Lung microvascular endothelial cell (primary cell): ENCODE measurements around the gene RNF20. TPM values are rescaled to one million over a fixed set of nuclear protein-coding genes. Genes with fewer than 3 reads are reported as not detected.

Experiments used
- DNase-seq, 2 donors: peaks; one replicate each; pipeline versions ENCODE4 v3.0.0 to v3.0.0-alpha.2; 2010; ENCODE audit warnings: low read depth in 2 of 2
- total RNA-seq: library from RNA; depleted of rRNA; stranded (reverse); fragments of >200 nt; gene quantifications from 2 replicates; pipeline ENCODE4 v1.2.1, GENCODE V29; 2014

RNF20 gene
- total RNA-seq, 1 donor from 2014 or later: 22.2 TPM

GRCh38 chr9:101530076-101530711 is 3.5 kb upstream of the RNF20 start:
- peak; percentile 78 to 87 for DNase-seq

- peak in 1 of 2 donors; percentile 21 for DNase-seq
Measured at GRCh38 chr9:101536351-101536750, 2.7 kb downstream of the RNF20 start.

GRCh38 chr9:101536938-101537337 is 3.3 kb downstream of the RNF20 start:
- DNase-seq: peak; percentile 51 to 54

GRCh38 chr9:101540069-101540468 is 6.4 kb downstream of the RNF20 start:
- DNase-seq: no peak

- DNase-seq: no peak
Measured at GRCh38 chr9:101543098-101543735, 9.6 kb downstream of the RNF20 start.

- DNase-seq: peak in 1 of 2 donors; percentile 26
Measured at GRCh38 chr9:101549472-101550098, 15.9 kb downstream of the RNF20 start.

- DNase-seq: no peak
Measured at GRCh38 chr9:101561740-101562139, 28.1 kb downstream of the RNF20 start.

GRCh38 chr9:101562966-101563365 is 29.3 kb downstream of the RNF20 start:
- no peak for DNase-seq

GRCh38 chr9:101564252-101564651 is 30.6 kb downstream of the RNF20 start:
- DNase-seq: no peak

GRCh38 chr9:101566904-101567724 is 33.5 kb downstream of the RNF20 start:
- peak; percentile 42 to 76 for DNase-seq

- no peak for DNase-seq
Measured at GRCh38 chr9:101567725-101568350, 34.2 kb downstream of the RNF20 start.

GRCh38 chr9:101569741-101570501 is 36.3 kb downstream of the RNF20 start:
- DNase-seq: no peak

GRCh38 chr9:101571114-101571513 is 37.5 kb downstream of the RNF20 start:
- no peak for DNase-seq

- DNase-seq: no peak
Measured at GRCh38 chr9:101572316-101572715, 38.7 kb downstream of the RNF20 start.

GRCh38 chr9:101574731-101575333 is 41.2 kb downstream of the RNF20 start:
- DNase-seq: no peak

GRCh38 chr9:101578378-101578777 is 44.7 kb downstream of the RNF20 start:
- no peak for DNase-seq

- no peak for DNase-seq
Measured at GRCh38 chr9:101579711-101580545, 46.3 kb downstream of the RNF20 start.

GRCh38 chr9:101582553-101582952 is 48.9 kb downstream of the RNF20 start:
- DNase-seq: peak in 1 of 2 donors; percentile 69

GRCh38 chr9:101585740-101586139 is 52.1 kb downstream of the RNF20 start:
- no peak for DNase-seq
